GM18909 (cell line): Measurements from ENCODE around the gene FBRS.
A peak's percentile ranks its signal among the peaks of the same experiment; 100 is the strongest.

Experiments
- ATAC-seq: cut with Tn5 transposase; IDR thresholded peaks from one replicate; pipeline ENCODE4 v1.9.1; 2021; ENCODE audit warnings: mild to moderate bottlenecking; ENCODE audit not compliant: unreplicated experiment, poor library complexity

FBRS gene

DNA sequence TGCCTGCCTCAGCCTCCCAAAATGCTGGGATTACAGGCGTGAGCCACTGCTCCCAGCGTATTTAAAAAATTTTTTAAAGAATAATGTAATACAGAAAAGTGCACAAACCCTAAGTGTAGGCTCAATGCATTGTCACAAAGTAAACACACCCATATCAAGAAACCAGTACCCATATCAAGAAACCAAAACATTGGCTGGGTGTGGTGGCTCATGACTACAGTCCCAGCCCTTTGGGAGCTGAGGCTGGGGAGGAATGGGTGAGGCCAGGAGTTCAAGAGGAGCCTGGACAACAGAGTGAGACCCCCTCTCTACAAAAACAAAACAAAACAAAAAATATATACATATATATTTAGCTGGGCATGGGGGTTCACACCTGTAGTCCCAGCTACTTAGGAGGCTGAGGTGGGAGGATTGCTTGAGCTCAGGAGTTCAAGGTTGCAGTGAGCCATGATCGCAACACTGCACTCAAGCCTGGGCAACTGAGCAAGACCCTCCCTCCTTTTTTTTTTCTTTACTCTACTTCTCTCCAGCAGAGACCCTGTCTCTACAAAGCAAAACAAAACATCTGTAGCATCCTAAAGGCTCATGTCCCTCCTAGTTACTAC is 16.8 kb upstream of the FBRS start:
- no peak for ATAC-seq

GRCh38 chr16:30644334-30644830 is 13.8 kb upstream of the FBRS start:
- ATAC-seq = no peak

DNA sequence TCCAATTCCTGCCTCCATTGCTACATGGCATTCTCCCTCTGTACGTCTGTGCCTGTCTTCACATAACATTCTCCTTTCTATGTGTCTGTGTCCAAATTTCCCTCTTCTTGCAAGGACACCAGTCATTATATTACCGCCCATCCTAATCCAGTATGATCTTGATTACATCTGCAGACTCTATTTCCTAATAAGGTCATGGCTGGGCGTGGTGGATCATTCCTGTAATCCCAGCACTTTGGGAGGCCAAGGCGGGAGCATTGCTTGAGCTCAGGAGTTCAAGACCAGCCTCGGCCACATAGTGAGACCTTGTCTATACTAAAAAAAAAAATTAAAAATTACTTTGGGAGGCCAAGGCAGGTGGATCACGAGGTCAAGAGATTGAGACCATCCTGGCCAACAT is 12.5 kb upstream of the FBRS start:
- no peak for ATAC-seq

GRCh38 chr16:30647274-30647571 is 11.0 kb upstream of the FBRS start:
- no peak for ATAC-seq

DNA sequence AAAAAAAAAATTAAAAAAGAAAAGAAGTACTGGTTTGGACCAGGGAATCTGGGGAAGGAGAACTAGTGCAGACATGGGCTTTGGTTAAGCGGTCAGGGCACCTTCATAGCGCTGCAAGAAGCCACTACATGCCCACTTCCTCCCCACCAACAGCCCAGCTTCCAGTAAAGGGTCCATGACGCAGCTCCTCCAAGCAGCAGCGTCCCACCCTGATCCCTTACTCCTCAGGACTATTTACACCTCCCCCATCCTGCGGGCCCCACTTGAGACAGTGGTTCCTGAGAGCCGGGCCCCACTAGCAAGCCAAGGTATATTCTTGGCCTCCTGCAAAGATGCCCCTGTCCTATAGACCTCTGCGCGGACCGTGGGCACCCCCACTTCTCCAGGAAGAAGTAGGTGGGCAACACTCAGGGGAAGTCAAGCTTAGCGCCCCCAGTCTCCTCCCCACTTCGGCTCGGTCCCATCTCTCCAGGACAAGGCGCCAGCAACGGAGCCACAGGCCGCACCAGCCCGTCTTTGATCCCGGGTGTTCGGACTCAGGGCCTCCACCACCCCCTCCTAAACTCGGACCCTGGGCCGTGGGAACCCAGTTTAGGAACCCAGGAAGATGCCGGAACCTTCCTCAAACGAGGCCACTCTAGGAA is 8.4 kb upstream of the FBRS start:
- peak; percentile 16 for ATAC-seq

DNA sequence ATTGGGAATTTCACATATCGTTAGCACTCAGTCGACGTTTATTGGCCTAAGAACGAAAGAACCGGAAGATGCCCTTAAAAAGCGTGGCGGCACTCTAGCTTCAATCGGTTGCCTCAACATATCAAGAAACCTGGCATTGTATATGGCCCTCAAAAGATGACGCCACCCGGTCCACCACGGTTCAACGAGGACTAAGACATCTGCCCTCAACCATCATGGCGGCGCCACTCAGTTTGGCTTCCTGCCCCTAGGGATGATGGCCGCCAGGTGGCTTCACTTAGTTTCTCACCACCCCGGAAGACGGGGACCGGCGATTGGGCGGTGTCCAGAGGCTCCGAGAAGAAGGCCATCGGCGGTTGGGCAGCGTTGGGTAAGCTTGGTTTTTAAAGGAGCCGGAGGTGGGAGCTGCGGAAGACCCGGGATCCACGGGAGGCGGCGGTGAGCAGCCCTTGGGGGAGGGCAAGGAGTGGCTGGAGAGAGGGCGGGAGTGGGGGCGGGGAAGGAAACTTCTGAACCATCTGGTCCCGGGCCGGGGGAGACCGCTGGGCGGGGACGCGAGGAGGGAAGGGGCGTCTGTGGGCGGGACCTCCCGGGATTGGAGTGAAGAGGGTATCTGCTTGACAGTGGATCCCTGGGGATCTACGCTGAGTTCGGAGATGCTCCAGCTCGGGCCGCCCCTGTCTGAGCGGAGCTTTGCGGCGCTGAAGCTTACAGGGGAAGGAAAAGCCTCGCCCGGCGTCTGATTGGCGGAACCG is 7.7 kb upstream of the FBRS start, which contains the start of gene PRR14:
Gene PRR14 (plus strand): TSS at position 592 of the 755 bp plus-strand sequence. CDS start 686 bp downstream, outside the sequence.
- ATAC-seq = peak; percentile 79

GRCh38 chr16:30651124-30652004 is 6.9 kb upstream of the FBRS start:
- ATAC-seq = peak; percentile 42

- ATAC-seq = no peak
Observed at GRCh38 chr16:30652005-30652296, 6.3 kb upstream of the FBRS start.

DNA sequence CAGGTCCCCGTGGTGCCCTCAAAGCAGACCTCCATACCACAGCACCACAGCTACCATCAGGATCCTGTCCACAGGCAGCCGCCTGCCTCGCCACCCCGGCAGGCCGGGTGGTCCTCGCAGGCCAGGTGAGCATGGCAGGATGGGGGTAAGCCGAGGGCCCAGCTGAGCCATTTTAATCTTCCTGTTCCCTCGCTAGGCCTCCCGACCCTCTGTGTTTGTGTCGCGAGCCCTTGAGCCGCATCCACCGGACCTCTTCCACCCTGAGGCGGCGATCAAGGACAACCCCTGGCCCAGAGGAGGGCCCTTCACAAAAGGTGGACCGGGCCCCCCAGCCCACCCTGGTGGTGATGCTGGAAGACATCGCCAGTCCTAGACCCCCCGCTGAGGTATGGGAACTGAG is 5.5 kb upstream of the FBRS start:
- no peak for ATAC-seq

- no peak for ATAC-seq
Observed at GRCh38 chr16:30654856-30655255, 3.4 kb upstream of the FBRS start.

DNA sequence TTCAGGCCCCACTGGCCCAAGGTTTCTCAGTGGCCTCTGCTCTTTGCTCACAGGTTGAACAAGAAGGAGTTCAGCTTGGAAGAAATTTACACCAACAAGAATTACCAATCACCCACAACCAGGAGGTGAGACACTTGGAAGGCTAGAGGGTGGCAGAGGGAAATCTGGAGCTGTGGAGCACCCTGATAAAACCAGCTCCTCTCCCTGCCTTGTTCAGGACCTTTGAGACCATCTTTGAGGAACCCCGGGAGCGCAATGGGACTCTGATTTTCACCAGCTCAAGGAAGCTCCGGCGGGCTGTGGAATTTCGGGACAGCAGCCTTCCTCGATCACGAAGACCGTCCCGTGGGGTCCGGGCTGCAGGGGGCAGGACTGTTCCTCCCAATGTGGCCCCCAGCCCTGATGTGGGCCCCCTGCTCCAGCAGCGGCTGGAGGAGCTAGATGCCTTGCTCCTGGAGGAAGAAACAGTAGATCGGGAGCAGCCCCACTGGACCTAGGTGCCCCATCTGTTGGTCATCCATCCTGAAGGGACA is 2.4 kb upstream of the FBRS start:
- no peak for ATAC-seq

DNA sequence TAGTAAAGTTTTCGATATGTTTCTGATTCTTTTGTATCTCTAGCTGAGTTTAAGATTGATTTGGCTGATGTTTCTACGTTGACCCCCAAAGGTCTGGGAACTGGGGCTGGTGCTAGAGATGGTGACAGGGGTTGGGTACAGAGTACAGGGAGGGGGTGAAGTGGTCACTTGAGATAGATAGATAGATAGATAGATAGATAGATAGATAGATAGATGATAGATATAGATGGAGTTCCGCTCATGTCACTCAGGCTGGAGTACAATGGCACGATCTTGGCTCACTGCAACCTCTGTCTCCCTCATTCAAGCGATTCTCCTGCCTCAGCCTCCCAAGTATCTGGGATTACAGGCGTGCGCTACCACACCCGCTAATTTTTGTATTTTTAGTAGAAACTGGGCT is 1.8 kb upstream of the FBRS start:
- no peak for ATAC-seq

- no peak for ATAC-seq
Observed at GRCh38 chr16:30656974-30657865, 1.0 kb upstream of the FBRS start.

DNA sequence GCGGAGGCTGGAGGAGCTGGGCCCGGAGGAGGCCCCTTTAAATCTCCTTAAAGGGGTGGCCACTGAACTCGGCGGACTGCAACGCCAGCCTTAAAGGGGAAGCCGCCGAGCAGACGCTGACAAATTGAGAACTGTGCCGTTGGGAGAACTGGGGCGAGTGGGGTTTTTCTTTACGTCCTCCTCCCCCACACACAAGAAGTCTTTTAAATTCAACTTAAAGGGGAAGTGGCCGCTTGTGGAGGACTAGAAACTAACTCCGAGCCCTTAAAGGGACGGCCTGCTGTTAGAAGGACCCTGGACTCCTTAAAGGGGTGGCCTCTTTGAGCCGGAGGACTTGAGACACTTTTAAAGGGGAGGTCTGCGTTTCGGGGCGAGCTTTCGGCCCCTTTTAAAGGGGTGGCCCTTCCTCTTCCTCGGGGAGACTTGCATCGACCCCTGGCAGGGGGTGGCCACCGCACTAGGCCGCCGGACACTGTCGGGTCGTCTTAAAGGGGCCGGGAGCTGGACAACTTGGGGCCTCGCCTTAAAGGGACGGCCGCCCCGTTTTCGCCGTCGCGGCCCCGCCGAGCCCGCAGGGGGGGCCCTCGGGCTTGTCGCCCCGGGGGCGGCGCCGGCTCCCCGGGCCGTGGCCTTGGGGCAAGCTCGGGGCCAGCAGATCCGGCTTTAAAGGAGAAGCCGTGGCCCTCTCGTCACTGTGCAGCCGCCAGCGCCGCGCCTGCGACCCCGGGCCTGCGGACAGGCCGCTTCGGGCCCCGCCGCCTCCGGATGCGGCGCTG is 688 bp downstream of the FBRS start:
- ATAC-seq = peak; percentile 35

- ATAC-seq = no peak
Observed at GRCh38 chr16:30659507-30660423, 1.5 kb downstream of the FBRS start.

GRCh38 chr16:30660424-30661261 is 2.4 kb downstream of the FBRS start:
- ATAC-seq = no peak

DNA sequence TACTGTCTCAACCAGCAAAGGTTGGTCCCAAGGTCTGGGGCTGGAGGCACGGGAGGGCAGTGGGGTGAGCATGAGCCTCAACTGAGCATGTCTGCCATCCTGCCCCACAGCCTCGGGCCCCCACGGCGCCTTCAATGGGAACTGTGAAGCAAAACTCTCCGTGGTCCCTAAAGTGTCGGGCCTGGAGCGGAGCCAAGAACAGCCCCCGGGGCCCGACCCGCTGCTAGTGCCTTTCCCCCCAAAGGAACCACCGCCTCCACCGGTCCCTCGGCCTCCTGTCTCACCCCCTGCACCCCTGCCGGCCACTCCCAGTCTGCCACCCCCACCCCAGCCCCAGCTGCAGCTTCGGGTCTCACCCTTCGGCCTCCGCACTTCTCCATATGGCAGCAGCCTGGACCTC is 4.2 kb downstream of the FBRS start:
- no peak for ATAC-seq
